T-helper 1 cell treated with Interleukin-12 subunit alpha and Interleukin-12 subunit beta and Interleukin-4 antibody, amounts not matched to agents 30 μg/mL and 1 μg/mL, for 36 hours (primary cell): Measurements from ENCODE around the gene ASPSCR1.
A peak's percentile ranks its signal among the peaks of the same experiment; 100 is the strongest.

Experiments
- H3K27ac Mint-ChIP-seq: one replicate; pipeline ENCODE4 v1.8.0; 2021; ENCODE audit warnings: mild to moderate bottlenecking, mixed read lengths
- H3K27me3 Mint-ChIP-seq: one replicate; pipeline ENCODE4 v1.8.0; 2021; ENCODE audit warnings: low read depth, mixed read lengths
- H3K36me3 Mint-ChIP-seq: one replicate; pipeline ENCODE4 v1.8.0; 2021; ENCODE audit warnings: low read depth, mixed read lengths
- H3K4me1 Mint-ChIP-seq: one replicate; pipeline ENCODE4 v1.8.0; 2021; ENCODE audit warnings: low read depth, mixed read lengths
- H3K4me3 Mint-ChIP-seq: one replicate; pipeline ENCODE4 v1.8.0; 2021; ENCODE audit warnings: mild to moderate bottlenecking, moderate library complexity, mixed read lengths
- H3K9me3 Mint-ChIP-seq: one replicate; pipeline ENCODE4 v1.8.0; 2021; ENCODE audit warnings: mixed read lengths

The ASPSCR1 gene

DNA sequence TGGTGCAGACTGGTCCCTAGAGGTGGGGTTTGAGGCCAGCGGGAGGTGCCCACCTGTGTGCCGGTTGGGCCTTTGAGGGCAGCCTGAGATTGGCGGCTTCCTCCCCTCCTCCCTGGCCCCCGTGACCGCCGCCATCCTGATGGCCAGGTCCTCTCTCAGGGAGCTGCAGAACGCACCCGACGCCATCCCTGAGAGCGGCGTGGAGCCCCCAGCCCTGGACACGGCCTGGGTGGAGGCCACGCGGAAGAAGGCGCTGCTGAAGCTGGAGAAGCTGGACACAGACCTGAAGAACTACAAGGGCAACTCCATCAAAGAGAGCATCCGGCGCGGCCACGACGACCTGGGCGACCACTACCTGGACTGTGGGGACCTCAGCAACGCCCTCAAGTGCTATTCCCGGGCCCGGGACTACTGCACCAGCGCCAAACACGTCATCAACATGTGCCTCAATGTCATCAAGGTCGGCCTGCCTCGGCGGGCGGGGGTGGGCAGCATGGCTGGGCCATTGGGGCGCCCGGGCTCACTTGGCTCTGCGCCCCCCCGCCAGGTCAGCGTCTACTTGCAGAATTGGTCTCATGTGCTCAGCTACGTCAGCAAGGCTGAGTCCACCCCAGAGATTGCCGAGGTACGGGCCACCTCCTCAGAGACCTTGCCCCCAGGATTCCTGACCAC is 77.1 kb downstream of the ASPSCR1 start:
- Mint-ChIP-seq H3K4me1 (peaks cover 7% of the 10 kb centered on the region), H3K27ac (no peak overlapping the region), H3K36me3 (peaks cover 3% of the 10 kb centered on the region), H3K27me3 (no peaks in the 10 kb centered on the region), H3K9me3 (no peaks in the 10 kb centered on the region), H3K4me3 (peak overlapping the region; percentile 37)

DNA sequence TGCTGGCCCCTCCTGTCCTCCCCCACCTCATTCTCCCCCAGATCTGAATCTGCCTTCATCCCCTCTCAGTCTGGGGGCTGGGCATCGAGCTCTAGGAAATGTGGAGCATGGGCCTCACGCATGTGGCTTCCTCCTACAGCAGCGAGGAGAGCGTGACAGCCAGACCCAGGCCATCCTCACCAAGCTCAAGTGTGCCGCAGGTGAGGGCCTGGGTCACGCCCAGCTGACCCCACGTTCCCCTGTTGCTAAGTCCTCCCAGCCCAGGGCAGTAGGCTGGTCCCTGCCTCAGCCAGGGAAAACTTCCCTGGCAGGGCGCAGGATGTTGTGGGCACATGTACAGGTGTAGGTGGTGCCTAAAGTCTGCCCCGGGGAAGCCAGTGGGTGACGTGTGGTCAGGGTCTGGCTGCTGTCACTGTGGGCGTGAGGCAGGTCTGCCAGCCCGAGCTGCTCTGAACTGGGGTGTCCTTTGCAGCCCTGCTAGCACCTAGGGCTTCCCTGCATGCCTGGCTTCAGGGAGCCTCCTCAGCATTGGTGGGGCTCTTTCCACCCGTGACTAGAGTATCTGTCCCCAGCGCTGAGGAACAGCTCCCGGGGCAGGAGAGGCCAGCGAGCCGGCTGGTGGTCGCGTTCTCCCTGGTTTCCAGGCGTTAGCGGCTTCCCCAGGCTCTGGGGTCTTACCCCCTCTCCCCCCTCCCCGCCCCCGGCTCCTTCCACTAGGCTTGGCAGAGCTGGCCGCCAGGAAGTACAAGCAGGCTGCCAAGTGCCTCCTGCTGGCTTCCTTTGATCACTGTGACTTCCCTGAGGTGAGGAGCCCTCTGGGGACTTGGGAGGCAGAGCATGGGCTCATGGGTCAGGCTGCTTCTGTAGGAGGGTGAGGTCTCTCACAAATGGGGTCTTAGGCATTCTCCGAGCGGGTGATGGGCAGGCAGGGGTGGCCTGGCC is 77.9 kb downstream of the ASPSCR1 start:
- Mint-ChIP-seq H3K4me1 (peaks cover 6% of the 10 kb centered on the region), H3K27ac (no peak overlapping the region), H3K9me3 (no peaks in the 10 kb centered on the region), H3K4me3 (peak overlapping the region; percentile 37), H3K36me3 (peaks cover 3% of the 10 kb centered on the region), H3K27me3 (no peaks in the 10 kb centered on the region)

DNA sequence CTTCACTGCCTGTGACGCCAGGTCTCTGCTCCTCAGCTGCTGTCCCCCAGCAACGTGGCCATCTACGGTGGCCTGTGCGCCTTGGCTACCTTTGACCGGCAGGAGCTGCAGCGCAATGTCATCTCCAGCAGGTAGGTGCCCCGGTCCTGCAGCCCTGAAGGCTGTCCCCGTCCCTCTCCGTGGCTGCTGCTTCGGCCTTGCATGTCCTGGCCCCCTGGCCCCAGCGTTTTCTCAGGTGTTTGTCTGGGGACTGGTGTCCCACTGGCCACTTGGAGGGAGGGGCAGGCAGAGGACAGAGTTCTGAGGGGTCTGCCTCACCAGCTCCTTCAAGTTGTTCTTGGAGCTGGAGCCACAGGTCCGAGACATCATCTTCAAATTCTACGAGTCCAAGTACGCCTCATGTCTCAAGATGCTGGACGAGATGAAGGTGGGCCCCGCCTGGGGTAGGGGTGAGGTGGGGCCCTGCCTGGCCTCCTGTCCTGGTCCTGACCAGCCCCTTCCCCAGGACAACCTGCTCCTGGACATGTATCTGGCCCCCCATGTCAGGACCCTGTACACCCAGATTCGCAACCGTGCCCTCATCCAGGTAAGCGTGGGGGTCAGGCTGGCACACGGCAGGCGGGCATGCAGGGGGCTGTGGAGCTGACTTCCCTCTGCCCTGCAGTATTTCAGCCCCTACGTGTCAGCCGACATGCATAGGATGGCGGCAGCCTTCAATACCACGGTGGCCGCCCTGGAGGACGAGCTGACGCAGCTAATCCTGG is 78.7 kb downstream of the ASPSCR1 start:
- peaks cover 3% of the 10 kb centered on the region for H3K36me3 Mint-ChIP-seq
- peaks cover 2% of the 10 kb centered on the region for H3K4me1 Mint-ChIP-seq
- no peaks in the 10 kb centered on the region for H3K27me3 Mint-ChIP-seq
- H3K4me3 Mint-ChIP-seq: no peak overlapping the region
- no peaks in the 10 kb centered on the region for H3K9me3 Mint-ChIP-seq
- no peak overlapping the region for H3K27ac Mint-ChIP-seq

DNA sequence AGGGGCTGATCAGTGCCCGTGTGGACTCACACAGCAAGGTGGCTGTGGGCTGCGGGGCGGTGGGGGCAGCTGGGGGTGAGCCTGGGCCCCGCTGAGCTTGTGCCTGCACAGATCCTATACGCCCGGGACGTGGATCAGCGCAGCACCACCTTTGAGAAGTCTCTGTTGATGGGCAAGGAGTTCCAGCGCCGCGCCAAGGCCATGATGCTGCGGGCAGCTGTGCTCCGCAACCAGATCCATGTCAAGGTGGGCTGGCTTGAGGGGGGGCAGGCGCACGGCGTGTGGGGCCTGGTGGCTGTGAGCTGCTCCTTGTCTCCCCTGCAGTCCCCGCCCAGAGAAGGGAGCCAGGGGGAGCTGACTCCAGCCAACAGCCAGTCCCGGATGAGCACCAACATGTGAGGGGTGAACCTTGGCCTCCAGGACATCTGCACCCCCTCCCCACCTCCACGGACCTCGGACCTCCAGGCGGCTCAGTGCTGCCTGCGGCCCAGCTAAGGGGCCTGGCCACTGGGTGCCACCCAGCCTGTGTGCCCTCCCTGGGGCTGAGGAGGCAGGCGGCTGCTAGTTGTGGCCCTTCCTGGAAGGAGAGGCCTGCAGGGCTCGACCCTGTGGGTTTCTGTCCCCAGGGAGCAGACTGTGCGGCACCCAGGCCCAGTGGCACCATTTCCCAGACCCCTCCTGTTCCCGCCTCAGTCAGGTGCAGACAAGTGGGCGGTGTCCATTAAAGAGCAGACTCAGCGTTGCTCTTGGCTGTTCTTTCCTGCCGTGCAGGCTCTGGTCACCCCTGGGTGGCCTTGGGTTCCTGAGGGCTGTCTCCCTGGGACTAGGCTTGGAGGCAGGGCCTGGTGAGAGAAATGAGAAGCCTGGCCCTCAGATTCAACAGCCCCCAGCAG is 79.5 kb downstream of the ASPSCR1 start:
- H3K9me3 Mint-ChIP-seq: no peaks in the 10 kb centered on the region
- peaks cover 3% of the 10 kb centered on the region for H3K36me3 Mint-ChIP-seq
- H3K27me3 Mint-ChIP-seq: no peaks in the 10 kb centered on the region
- H3K4me1 Mint-ChIP-seq: peaks cover 2% of the 10 kb centered on the region
- H3K4me3 Mint-ChIP-seq: no peak overlapping the region
- no peak overlapping the region for H3K27ac Mint-ChIP-seq

DNA sequence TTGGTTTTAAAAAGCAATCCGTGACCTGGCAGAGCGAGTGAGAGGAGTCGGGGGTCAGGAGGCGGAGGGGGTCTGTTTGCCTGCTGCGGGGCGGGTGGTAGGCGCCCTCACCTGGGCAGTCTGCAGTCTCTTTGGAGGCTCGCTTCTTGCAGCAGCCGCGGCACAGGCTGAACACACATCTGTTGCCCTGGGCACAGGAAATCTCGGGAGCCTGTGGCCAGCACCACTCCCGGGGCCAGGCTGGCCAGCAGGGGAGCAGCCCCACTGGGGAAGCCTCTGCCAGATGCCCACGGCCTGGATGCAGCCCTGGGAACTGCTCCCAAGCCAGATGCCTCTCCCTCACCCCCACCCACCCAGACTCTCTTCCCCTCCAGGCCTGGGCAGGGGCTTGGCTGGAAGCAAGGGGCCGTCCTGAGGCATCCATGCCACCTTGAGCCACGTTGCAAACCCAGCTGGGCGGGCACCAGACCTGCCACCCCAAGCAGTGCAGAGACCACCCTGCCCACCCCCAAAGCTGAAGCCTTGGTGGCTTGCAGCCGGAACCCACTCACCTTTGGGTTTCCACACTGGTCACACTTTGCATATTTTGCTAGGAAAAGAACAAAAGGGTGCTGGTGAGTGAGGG is 80.9 kb downstream of the ASPSCR1 start:
- Mint-ChIP-seq H3K9me3 (no peaks in the 10 kb centered on the region), H3K36me3 (peaks cover 3% of the 10 kb centered on the region), H3K4me1 (peaks cover under 1% of the 10 kb centered on the region), H3K4me3 (no peak overlapping the region), H3K27ac (no peak overlapping the region), H3K27me3 (no peaks in the 10 kb centered on the region)

DNA sequence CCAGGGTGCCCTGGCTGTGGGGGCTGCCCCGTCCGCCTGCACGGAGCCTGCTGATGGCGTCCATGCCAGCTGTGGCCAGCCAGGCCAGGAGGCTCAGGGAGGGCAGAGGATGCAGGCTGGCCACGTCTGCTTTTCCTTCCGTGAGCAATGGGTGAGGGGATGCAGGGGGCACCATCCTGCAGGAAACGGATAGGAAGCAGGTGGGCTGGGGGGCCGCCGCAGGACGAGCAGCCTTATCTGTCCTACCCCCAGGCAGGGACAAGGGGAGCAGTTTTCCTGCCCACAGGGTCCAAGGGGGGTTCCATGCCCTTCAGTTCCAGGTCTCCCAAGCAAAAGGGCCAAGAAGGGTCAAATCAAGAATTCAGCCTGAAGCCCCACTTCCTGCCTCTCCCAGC is 81.4 kb downstream of the ASPSCR1 start:
- H3K4me1 Mint-ChIP-seq: no peaks in the 10 kb centered on the region
- H3K27me3 Mint-ChIP-seq: no peaks in the 10 kb centered on the region
- peaks cover 3% of the 10 kb centered on the region for H3K36me3 Mint-ChIP-seq
- H3K4me3 Mint-ChIP-seq: no peak overlapping the region
- H3K27ac Mint-ChIP-seq: no peak overlapping the region
- H3K9me3 Mint-ChIP-seq: no peaks in the 10 kb centered on the region

DNA sequence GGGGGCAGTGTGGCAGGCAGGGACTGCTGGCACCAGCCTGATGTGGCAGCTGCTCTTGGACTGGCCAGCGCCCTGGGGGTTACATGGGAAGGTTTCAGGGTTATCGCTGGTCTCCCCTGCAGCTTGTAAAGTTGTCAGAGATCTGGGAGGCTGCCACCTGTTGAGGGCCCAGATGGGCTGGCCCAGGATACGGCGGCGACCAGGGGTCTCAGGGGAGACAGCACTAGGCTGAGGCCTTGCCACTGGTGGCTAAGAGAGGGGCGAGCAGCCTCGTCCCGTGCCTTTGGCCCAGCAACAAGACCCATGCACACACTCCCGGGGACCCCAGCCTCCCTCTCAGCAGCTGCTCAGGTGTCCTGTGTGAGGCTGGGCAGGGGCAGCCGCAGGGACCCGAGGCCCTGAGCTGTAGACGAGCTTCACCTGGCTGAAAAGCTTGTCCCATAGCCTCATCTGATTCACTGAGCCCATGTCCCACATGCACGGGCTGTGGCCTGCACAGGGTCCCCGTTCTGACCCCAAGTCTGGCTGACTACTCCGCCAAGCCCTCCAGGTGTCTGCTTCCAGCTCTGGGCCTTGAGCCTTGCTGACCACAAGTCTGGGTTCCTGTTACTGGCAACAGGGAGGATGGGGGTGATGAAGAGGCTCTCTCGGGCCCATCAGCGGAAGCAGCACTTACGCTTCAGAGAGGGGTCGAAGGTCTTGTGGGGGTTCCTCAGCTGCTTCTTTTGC is 82.0 kb downstream of the ASPSCR1 start:
- Mint-ChIP-seq H3K27me3 (no peaks in the 10 kb centered on the region), H3K4me3 (no peak overlapping the region), H3K36me3 (peaks cover 3% of the 10 kb centered on the region), H3K27ac (no peak overlapping the region), H3K4me1 (peaks cover 3% of the 10 kb centered on the region), H3K9me3 (no peaks in the 10 kb centered on the region)

DNA sequence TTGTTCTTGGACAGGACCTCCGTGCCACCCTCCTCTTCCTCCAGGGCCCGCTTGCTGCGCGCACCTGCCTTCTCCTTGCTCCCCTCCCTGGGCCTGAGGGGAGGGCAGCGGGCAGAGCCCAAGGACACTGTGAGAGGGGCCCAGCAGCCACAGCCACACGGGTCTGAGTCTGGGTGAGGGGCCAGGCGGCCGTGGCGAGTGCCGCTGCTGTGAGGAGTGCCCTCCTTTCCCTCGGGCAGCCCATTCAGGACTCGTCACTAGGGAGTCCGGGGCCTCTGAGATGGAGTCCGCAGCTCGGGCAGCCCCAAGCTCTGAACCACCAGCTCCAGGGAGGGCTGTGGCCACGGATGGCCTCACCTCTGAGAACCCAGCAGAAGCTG is 82.6 kb downstream of the ASPSCR1 start:
- H3K27me3 Mint-ChIP-seq: no peaks in the 10 kb centered on the region
- H3K4me3 Mint-ChIP-seq: no peak overlapping the region
- no peaks in the 10 kb centered on the region for H3K9me3 Mint-ChIP-seq
- H3K27ac Mint-ChIP-seq: no peak overlapping the region
- H3K36me3 Mint-ChIP-seq: peaks cover 3% of the 10 kb centered on the region
- H3K4me1 Mint-ChIP-seq: peaks cover 3% of the 10 kb centered on the region

DNA sequence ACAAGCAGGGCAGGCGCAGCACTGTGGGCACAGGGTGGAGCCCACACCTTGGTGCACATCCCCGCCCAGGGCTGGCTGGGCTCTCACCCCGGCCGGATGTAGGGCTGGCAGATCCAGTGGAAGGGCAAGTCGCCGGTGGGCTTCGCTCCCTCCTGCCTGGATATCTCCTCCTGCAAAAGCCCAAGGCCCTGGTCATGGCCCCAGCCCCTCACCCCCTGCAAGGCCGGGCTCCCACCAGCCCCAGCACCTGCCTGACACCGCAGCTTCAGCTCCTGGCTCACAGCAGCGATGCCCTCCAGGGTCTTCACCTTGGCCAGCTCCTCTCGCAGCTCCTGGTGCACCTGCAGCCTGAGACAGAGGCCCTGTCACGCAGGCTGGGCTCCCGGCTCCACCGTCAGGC is 83.2 kb downstream of the ASPSCR1 start:
- peaks cover 3% of the 10 kb centered on the region for H3K4me1 Mint-ChIP-seq
- H3K27me3 Mint-ChIP-seq: no peaks in the 10 kb centered on the region
- H3K27ac Mint-ChIP-seq: no peak overlapping the region
- H3K36me3 Mint-ChIP-seq: peaks cover 3% of the 10 kb centered on the region
- H3K9me3 Mint-ChIP-seq: no peaks in the 10 kb centered on the region
- no peak overlapping the region for H3K4me3 Mint-ChIP-seq

DNA sequence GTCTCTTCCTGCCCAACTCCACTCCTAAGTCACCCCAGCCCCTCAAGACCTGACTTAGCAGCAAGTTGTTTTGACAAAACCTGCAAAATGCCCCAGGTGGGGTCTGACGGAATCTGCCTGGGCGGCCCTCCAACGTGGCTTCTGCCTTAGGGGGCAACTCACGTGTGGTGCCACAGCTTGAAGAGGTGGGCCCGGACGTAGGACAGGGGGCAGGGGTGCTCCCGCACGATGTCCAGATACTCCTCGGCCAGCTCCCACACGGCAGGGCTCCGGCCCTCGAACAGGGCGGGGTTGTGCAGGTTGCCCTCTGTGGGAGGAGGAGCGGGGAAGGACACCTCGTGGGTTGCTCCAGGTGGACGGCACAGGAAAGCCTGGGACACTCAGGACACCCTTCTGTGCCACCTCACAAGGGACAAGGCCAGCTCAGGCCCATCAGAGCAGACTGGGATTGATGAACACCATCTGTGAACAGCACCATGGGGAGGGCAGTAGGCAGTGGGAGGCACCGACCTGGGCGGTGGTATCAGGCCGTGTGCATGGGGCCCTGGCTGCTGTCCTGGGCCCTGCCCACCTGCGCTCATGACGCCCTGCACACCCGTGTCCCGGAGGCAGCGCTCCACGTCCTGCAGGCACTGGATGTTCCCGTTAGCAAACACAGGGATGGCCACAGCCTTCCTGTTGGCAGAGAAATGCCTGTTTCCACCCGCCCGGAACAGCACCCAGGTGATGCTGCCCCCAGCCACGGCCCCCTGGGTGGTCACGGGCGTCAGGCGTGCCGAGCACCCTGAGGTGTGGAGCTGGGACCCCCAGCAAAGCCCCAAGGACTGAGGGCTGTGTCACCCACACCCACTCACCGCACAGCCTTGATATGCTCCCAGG is 83.9 kb downstream of the ASPSCR1 start:
- H3K4me1 Mint-ChIP-seq: peaks cover 5% of the 10 kb centered on the region
- no peaks in the 10 kb centered on the region for H3K9me3 Mint-ChIP-seq
- peaks cover 5% of the 10 kb centered on the region for H3K36me3 Mint-ChIP-seq
- H3K4me3 Mint-ChIP-seq: no peak overlapping the region
- H3K27me3 Mint-ChIP-seq: no peaks in the 10 kb centered on the region
- no peak overlapping the region for H3K27ac Mint-ChIP-seq

DNA sequence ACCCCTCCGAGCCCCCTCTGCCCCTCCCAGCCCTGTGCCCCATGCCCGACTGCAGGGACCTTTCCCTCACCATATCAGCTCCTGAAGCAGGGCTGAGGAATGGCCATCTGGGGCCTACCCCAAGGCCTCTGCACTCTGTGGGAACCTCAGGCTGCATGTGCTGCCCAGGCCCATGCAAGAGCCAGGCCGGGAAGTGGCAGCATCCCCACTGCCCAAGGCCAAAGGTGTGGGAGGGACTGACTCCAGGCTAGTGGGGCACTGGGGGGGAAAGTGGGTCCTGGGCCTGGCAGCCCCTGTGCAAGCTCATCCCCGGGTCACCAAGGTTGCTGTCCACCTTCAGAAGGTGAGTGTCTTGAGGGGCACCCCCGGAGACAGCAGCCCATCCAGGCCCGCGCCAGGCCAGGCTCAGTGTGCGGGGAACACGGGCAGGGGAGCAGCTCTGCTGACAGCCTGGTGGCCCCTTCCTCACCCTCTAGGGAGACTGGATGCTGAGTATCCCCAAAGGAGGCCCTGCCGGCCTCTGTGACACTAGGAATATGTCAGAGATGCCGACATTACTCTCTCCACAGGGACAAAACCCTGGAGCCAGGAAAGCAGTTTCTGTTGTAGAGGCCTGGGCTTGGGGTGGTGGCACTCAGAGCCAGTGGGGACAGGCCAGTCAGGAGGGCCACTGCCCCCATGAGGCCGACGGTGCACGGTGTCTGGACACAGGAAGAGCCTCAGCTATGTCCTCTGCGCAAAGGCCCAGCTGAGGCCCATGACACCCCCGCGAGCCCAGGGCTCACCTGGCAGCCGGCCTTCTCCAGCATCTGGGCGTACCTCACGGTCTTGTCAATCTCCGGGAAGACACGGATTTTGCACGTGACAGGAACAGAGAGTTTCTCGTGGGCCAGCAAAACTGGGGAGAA is 84.9 kb downstream of the ASPSCR1 start:
- Mint-ChIP-seq H3K4me1 (peaks cover 6% of the 10 kb centered on the region), H3K4me3 (no peak overlapping the region), H3K27ac (no peak overlapping the region), H3K9me3 (no peaks in the 10 kb centered on the region), H3K36me3 (peaks cover 5% of the 10 kb centered on the region), H3K27me3 (no peaks in the 10 kb centered on the region)

DNA sequence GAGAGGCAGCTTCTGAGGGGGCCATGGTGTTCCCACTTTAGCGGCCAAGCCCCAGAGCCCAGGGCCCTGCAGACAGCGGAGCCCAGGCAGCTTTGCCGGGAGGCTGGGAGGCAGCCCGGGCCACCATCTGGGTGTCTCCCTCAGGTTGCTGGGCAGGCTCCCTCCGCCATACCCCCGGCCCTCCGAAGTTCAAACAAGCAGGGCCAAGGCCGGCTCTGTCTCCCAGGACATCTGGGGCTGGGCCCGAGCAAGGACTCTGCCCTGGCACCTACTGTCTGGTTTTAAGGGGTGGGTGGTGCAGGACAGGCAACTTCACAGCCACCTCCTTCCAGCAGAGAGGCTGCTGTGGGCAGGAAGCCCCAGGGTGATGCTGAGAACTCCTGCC is 85.5 kb downstream of the ASPSCR1 start:
- H3K36me3 Mint-ChIP-seq: peaks cover 2% of the 10 kb centered on the region
- no peak overlapping the region for H3K27ac Mint-ChIP-seq
- H3K27me3 Mint-ChIP-seq: no peaks in the 10 kb centered on the region
- no peaks in the 10 kb centered on the region for H3K9me3 Mint-ChIP-seq
- no peak overlapping the region for H3K4me3 Mint-ChIP-seq
- H3K4me1 Mint-ChIP-seq: peaks cover 6% of the 10 kb centered on the region
